IPS-11a (cell line): ENCODE data around the gene RPL35A.

ENCODE experiments used
- H3K4me3 ChIP-seq: one replicate; pipeline ENCODE4 v1.5.1; 2013; ENCODE audit warnings: low read depth, low read length, control low read depth

The RPL35A gene

GRCh38 chr3:197994736-197995135 is 44.7 kb downstream of the RPL35A start:
- no peak overlapping the region for H3K4me3 ChIP-seq

DNA sequence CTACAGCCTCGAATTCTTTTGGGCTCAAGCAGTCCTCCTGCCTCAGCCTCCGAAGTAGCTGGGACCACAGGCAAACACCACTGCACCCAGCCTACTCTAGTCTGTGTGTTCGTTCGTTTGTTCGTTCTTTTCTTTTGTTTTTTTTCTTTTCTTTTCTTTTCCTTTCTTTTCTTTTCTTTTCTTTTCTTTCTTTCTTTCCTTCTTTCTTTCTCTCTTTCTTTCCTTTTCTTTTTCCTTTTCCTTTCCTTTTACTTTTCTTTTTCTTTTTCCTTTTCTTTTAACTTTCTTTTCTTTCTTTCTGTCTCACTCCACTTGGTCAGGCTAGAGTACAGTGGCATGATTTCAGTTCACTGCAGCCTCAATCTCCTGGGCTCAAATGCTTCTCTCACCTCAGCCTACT is 46.9 kb downstream of the RPL35A start:
- no peak overlapping the region for H3K4me3 ChIP-seq

GRCh38 chr3:197997936-197998335 is 47.9 kb downstream of the RPL35A start:
- H3K4me3 ChIP-seq: no peak overlapping the region
